TTC549 (cell line): ENCODE data around the gene ZSCAN2.

Experiments
- FAIRE-seq: peaks from 2 replicates; lab custom pipeline; 2012; peaks lifted over from hg19 to GRCh38; lab: Jason Lieb, UNC

ZSCAN2 gene

DNA sequence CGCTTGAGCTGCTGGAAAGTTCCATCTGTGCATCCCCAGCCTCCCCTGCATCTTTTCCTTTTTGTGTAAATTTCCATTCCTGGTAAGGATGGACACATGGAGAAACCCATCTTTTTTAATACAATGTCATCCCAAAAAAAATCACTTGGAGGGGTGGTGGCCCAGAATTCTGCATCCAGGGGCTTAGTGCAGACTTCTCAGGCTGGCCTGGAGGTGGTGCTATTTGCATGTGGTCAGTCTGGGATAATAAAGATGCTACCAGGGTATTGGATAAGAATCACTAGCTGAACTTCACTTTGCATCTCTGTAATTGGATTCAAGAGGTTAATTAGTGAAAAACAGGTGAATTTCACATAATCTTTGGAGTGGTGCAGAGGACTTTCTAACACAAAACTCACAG, 1.8 kb upstream of the ZSCAN2 start:
- no peak for FAIRE-seq

DNA sequence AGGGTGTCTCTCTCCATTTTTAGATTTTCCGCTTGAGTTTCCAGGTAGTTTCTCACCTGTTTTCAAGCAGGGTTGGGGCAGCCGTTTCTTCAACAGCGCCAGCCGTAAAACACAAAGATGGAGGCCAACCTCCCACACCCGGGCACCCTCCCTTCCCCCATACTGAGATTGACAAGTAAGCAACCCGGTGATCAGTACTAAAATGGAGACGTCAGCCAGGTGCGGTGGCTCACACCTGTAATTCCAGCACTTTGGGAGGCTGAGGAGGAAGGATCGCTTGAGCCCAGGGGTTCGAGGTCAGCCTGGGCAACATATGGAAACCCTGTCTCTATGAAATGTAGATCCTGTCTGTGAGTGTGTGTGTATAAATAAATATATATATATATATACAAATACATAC, 903 bp upstream of the ZSCAN2 start:
- FAIRE-seq, result no peak

DNA sequence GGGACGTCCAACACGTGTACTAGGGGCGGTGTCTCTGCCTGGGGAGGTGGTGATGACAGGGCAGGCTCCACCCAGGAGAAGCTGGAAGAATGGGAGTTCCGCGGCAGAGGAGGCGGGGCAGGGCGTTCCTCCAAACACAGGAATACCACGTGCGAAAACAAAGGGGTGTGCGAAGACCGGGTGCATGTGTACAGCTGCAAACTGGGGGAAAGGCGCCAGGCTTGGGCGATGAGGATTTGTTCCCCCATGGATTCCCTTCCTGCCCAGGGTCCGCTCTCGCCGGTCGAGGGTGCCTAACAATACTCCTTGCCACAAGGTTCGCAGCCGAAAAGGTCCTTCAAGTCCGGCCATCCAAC, 500 bp upstream of the ZSCAN2 start:
- no peak for FAIRE-seq

DNA sequence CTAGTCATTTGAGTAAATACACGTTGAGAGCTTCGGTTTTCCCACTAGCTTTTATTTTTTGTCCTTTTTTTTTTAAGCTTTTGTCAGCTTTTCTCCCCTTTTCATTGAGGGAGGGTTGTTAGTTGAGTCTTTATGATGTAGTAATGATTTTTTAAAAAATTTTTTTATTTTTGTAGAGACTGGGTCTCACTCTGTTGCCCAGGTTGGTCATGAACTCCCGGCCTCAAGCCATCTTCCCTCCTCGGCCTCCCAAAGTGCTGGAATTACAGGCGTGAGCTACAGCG, 688 bp downstream of the ZSCAN2 start:
- FAIRE-seq, result no peak

DNA sequence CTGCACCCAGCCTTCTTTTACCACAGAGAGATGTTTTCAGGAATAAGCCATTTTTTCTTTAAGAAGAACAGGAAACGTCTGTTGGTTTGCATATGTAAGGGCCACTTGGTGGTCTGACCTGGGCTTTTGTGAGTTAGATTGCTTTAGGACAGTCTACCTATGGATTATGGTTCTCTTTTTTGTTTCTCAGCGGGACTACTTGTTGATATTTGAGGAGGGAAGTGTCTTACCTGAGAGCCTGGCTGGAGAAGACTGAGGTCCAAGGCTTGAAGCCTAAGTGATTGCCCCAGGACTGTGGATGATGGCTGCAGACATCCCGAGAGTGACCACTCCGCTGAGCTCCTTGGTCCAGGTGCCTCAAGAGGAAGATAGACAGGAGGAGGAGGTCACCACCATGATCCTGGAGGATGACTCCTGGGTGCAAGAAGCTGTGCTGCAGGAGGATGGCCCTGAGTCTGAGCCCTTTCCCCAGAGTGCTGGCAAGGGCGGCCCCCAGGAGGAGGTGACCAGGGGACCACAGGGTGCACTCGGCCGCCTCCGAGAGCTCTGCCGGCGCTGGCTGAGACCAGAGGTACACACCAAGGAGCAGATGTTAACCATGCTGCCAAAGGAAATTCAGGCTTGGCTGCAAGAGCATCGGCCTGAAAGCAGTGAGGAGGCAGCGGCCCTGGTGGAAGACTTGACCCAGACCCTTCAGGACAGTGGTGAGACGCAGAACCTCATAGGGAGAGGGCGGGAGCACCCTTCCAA, 3.0 kb downstream of the ZSCAN2 start:
- FAIRE-seq, result no peak

DNA sequence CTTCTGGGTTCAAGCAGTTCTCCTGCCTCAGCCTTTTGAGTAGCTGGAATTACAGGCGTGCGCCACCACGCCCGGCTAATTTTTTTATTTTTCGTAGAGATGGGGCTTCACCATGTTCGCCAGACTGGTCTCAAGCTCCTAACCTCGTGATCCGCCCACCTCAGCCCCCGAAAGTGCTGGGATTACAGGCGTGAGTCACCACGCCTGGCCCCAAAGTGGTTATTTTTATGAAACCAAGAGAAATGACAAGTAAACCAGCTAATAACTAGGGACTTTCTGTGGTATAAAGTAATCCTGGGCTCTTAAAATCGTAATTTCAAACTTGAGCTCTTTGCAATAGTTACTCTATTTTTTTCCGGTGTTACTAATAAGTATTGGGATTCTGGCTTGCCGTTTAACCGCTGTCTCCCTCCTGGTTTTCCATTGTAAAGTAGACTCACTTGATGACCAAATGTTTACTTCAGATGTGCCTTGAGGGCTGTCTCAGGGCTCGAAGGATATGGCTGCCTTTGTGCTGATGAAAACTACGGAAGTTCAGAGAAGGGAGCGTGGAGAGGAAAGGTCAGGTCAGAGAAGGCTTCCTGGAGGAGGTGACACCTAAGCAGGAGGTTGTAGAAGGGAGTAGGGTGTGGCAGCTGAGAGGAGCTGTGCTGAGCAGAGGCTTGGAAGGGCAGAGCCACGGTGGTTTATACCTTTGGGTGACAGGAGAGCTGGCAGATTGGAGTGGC, 4.2 kb downstream of the ZSCAN2 start:
- FAIRE-seq, result no peak

DNA sequence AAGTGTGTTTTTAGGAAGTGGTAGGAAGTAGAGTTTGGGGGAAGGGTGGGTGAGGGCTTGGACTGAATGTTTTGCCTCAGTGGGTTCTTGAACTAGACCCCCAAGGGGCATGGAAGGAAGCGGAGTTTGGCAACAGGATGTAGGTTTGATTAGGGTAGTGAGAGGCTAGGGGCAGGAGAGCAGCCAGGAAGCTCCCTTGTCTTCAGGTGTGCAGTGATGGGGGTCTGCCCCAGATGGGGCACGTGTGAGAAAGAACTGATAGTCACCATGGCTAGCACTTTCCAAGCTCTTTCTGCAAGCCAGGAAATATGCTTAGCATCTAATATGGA, 4.7 kb downstream of the ZSCAN2 start:
- no peak for FAIRE-seq

DNA sequence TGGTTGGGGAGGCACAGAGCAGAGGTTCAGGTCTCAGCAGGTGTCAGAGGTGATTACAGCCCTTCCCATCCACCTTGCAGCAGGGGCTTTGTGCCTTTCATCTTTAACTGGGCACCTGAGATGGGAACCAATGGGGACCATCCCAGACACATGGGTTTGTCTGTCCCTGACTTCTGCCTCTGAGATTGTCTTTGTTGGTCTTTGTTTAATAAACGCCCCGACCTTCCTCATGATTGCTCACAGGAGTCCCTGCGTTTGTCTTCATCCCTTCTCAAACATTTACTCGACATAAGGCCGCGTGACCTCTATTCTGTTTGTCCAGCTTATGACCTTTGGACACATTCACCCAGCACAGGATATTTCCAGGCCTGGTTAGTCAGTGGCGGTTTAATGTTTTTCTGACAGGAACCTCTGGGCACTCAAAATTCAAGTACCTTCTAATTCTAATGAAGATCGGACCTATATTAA, 5.9 kb downstream of the ZSCAN2 start:
- FAIRE-seq, result no peak

DNA sequence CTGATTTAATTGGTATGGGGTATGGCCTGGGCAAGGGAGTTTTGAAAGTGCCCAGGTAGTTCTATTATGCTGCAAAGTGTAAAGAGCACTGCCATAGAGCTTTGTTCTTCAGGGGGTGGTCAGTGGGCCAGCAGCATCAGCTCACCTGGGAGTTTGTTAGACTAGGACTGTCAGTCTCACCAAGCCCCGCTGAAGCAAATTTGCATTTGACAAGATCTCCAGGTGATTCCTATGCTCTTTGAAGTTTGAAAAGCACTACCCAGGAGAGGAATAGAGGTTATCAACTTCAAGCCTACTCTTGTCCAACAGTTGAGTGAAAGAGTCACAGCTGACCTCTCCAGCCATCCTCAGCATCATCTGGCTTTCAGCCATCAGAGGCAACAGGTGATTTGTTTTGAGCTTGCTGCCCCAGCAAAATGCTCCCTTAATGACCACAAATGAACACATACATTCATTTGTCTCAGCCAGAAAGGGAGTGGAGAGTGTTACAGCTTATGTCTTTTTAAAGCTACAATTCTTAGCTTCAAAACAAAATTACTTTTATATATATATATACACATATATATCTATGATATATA, 8.0 kb downstream of the ZSCAN2 start:
- no peak for FAIRE-seq

DNA sequence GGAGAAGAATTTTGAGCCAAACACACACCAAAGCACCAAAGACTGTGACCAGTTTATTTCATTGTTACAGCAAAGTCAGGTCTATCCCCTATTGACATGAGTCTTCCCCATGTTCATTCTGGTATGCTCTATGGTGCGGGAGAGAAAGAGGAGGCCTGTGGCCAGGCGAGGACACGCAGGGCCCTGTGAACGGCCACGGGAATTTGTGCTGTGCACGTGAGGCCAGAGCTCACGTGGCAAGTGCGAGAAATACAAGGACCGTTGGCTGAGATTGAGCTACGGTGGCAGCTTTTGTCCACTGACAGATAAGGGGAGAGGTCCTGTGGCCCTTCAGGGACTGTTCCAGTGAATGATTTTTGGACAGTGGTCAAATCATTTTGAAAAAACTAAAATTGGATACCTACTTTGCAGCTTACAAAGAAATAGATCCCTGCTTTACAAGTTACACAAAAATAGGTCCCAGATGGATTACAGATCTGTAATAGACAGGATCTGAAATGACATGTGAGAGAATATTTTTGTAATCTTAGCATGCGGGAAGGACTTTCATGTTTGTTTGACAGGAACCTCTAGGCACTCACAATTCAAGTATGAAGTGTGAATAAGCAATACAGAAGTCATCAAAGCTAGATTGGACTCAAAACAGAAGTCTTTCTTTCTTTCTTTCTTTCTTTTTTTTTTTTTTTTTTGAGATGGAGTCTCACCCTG, 9.2 kb downstream of the ZSCAN2 start:
- FAIRE-seq, result no peak

DNA sequence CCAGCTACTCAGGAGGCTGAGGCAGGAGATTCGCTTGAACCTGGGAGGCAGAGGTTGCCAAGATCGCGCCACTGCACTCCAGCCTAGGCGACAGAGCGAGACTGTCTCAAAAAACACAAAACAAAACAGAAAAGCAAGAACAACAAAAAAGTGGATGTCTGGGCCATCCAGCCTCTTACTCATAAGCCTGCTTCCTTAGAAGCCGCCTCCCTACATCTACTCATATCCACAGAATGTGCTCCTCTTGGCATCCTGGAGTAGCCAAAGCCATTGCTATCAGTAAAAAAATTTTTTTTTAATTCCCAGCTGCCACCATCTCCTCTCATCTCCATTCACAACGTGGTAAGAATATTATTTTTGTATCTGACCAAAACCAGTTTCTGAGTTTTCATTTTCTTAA, 10.8 kb downstream of the ZSCAN2 start:
- no peak for FAIRE-seq

DNA sequence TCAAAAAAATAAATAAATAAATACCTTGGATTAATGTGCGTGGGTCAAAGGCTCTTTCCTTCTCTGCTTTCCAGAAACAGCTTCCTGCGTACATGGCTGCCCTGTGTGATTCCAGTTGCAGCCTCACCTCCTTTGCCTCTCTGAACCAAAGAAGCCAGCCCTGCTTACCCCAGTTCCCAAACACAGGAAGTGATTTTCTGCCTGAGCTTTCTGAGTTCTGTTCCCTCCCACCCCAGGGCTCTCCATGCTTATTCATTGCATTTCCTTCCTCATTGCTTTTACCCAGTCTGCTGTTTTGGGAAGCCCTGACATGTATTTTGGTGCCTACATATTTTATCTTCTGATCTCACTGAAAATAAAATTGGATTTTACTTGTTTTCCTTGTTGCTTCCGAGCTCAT, 15.4 kb downstream of the ZSCAN2 start:
- FAIRE-seq, result no peak

DNA sequence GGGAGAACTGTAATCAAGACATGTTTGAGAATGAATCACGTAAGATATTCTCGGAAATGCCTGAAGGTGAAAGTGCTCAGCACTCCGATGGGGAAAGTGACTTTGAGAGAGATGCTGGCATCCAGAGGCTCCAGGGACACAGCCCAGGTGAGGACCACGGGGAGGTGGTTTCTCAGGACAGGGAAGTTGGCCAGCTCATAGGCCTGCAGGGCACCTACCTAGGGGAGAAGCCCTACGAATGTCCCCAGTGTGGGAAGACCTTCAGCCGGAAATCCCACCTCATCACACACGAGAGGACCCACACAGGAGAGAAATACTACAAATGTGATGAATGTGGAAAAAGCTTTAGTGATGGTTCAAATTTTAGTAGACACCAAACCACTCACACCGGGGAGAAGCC, 19.8 kb downstream of the ZSCAN2 start:
- no peak for FAIRE-seq

DNA sequence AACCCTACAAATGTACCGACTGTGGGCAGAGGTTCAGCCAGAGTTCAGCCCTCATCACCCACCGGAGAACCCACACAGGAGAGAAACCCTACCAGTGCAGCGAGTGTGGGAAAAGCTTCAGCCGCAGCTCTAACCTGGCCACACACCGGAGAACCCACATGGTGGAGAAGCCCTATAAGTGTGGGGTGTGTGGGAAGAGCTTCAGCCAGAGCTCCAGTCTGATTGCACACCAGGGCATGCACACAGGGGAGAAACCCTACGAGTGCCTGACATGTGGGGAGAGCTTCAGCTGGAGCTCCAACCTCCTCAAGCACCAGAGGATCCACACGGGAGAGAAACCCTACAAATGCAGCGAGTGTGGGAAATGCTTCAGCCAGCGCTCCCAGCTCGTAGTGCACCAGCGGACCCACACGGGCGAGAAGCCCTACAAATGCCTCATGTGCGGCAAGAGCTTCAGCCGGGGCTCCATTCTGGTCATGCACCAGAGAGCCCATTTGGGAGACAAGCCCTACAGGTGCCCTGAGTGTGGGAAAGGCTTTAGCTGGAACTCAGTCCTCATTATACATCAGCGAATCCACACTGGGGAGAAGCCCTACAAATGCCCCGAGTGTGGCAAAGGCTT, 20.7 kb downstream of the ZSCAN2 start:
- no peak for FAIRE-seq

DNA sequence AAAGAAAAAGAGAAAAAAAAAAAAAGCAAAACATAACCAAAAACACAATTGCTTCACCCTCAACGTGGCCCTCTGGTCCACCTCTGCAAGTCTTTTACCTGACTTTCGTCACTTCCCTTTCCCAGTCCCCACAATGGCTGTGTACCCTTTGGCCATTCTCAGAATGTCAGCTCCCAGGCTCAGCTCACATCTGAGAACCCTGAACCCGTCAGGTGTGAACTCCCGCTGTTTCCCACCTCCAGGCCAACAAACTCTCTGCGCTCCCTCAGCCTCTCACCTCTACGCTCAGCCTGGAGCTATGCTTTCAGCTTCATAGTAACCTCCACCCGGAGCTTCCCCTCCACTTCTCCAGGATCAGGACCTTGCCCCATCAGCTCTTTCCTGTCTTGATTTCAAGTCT, 23.6 kb downstream of the ZSCAN2 start:
- no peak for FAIRE-seq

DNA sequence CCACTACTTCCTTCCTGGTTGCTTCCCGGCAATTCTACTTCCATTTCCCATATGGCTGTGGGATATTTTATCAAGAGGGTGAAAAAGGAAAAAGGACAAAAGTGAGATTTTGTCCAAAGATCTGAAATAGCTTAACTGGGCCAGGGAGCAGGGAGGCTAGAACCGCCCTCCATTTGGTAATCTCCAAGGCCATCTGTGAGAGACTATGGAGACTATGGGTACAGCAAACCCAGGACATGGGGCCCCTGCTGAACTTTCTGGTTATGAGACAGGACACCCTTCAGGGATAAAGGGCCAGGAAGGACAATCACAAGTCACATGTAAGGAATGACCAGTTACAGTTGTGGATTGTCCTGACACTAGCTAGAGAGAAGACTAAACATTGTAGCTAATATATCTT, 24.3 kb downstream of the ZSCAN2 start:
- FAIRE-seq, result no peak

DNA sequence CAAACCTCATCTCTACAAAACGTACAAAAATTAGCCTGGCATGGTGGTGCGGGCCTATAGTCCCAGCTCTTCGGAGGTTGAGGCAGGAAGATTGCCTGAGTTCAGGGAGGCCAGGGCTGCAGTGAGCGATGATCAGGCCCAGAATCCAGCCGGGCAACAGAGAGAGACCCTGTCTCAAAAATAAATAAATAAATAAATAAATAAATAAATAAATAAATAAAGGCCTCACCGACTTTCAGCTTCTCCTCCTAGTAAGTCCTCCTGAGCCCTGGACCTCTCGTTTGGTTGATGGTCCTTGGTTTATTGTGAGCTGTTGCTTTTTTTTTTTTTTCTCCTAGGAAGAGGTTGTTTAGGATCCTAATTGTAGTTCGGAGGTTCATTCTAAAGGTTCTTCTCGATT, 28.2 kb downstream of the ZSCAN2 start:
- FAIRE-seq, result no peak

DNA sequence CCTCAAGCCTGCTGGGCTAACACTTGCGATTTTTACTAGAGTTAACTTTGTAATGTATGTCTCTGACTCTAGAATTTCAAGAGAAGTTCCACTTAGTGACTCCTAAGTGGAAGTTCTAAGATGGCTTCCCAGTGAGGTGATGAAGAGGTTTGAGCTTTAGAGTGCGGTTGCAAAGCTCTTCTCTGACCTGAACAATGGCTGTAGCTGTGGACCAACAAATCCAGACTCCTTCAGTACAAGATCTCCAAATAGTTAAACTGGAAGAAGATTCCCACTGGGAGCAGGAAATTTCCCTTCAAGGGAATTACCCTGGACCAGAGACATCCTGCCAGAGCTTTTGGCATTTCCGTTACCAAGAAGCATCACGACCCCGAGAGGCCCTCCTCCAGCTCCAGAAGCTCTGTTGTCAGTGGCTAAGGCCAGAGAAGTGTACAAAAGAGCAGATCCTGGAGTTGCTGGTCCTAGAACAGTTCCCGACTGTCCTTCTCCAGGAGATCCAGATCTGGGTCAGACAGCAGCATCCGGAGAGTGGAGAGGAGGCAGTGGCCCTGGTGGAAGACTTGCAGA, 31.0 kb downstream of the ZSCAN2 start:
- no peak for FAIRE-seq

DNA sequence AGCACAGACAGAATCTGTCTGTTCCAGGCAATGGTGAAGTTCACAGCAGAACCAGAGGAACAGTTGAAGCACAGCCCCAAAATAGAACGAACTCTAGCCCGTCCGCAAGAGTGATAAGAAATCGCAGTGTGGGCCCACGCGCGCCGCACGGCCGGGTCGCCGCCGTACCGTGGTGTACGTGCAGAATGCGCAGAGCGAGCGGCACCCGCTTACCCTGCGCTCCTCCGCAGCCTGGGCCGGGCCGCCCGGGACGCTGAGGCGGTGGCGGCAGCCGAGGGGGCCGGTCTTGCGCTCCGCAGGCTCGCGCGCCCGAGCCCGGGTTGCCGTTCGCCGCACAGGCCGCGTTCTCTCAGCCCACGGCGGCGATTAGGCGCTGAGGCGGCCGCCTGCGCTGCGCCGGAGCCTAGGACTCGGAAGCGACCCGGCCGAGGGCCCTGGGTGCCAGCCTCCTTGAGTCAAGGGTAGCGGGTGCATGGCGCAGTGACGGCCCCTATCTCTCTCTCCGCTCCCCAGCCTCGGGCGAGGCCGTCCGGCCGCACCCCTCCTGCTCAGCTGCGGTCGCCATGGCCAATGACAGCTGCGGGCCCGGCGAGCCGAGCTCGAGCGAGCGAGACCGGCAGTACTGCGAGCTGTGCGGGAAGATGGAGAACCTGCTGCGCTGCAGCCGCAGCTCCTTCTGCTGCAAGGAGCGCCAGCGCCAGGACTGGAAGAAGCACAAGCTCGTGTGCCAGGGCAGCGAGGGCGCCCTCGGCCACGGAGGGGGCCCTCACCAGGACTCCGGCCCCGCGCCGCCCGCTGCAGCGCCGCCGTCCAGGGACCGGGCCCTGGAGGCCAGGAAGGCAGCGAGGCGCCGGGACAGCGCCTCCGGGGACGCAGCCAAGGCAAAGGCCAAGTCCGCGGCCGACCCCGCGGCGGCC, 32.8 kb downstream of the ZSCAN2 start:
- no peak for FAIRE-seq

DNA sequence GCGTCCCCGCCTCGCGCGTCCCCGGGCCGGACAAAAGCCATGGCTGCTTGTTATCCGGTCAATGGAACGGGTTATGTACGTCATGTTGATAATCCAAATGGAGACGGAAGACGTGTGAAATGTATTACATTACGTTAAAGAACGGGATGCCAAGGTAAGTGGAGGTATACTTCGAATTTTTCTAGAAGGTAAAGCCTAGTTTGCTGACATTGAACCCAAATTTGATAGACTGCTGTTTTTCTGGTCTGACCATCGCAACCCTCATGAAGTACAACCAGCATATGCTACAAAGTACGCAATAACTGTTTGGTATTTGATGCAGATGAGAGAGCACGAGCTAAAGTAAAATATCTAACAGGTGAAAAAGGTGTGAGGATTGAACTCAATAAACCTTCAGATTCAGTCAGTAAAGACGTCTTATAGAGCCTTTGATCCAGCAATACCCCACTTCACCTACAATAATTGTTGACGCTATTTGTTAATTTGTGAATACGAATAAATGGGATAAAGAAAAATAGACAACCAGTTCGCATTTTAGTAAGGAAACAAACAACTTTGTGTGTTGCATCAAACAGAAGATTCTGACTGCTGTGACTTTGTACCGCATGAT, 33.5 kb downstream of the ZSCAN2 start:
- no peak for FAIRE-seq

DNA sequence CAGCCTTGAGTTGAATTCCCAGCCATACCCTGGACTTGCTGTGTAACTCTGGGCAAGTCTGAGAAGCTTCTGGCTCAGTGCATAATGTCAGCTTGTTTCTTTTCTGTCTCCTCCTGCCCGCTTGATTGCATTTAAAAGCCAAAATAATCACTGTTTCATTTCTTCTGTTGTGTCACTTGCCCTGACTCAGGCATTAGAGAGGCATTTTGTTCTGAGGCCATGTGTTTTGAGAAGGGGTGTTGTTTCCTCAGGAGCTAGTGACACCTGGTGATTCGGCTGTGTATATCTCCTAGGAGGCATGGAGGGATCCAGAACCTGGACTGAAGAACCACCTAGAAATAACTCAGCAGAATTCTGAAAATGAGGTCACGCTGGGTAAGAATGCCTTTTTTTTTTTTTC, 37.3 kb downstream of the ZSCAN2 start:
- no peak for FAIRE-seq
